ENCODE measurements around the gene TP53BP2. TPM values are rescaled to one million over a fixed set of nuclear protein-coding genes. Genes with fewer than 3 reads are reported as not detected.
"Not testable (repeated sequence)": the region's sequence is repeated elsewhere in the genome, so short reads cannot be mapped to it uniquely, and the experiment has no call there.

The TP53BP2 gene
- total RNA-seq, 2 donors from 2014 or later: 53.6 to 59.8 TPM

DNA sequence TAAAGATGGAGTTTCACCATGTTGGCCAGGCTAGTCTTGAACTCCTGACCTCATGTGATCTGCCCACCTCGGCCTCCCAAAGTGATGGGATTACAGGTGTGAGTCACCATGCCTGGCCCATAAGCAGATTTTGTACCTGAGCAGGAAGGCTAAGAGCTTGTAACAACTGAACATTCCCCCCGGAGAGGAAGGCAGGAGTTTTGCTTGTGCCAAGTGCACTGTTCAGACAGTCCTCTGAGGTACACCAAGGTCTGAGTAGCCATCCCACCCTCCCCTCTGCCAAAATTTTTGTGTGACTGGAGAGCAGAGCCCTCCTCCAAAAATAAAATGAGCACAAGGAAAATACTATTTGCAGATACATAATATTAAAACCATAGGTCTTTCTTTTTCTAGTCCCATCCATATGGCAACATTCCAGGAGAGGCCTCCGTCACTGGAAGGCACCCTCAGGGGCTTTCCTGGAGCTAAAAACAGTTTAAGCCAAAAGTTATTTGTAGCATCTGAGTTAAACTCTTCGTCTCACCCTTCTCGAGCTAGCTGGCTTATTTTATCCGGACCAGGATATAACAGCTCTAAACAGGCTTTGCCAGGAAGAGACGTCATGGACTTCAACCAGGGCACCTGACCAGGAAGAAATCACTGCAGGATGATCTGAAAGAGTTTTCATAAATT is 106.2 kb downstream of the TP53BP2 start:
- H3K27ac ChIP-seq (ENCODE audit: low read depth, low read length): no peak overlapping the region
- Mint-ChIP-seq H3K9me3 (no peaks in the 10 kb centered on the region), H3K27me3 (ENCODE audit: insufficient read depth) (peaks cover 2% of the 10 kb centered on the region), H3K36me3 (ENCODE audit: low read depth) (peaks cover 13% of the 10 kb centered on the region), H3K4me3 (no peak overlapping the region), H3K4me1 (peaks cover 17% of the 10 kb centered on the region), H3K27ac (peak overlapping the region; percentile 64)
- no peaks in the 10 kb centered on the region for H3K27me3 ChIP-seq (ENCODE audit: control insufficient read depth, insufficient read depth, low read length, poor library complexity, severe bottlenecking)
- TF ChIP-seq, protein P1, sequence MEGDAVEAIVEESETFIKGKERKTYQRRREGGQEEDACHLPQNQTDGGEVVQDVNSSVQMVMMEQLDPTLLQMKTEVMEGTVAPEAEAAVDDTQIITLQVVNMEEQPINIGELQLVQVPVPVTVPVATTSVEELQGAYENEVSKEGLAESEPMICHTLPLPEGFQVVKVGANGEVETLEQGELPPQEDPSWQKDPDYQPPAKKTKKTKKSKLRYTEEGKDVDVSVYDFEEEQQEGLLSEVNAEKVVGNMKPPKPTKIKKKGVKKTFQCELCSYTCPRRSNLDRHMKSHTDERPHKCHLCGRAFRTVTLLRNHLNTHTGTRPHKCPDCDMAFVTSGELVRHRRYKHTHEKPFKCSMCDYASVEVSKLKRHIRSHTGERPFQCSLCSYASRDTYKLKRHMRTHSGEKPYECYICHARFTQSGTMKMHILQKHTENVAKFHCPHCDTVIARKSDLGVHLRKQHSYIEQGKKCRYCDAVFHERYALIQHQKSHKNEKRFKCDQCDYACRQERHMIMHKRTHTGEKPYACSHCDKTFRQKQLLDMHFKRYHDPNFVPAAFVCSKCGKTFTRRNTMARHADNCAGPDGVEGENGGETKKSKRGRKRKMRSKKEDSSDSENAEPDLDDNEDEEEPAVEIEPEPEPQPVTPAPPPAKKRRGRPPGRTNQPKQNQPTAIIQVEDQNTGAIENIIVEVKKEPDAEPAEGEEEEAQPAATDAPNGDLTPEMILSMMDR (conservative IDR thresholded peaks at IDR 0.05): no peak
- no peak overlapping the region for H3K9ac ChIP-seq (ENCODE audit: extremely low read depth, low read length, poor library complexity, severe bottlenecking)
- peaks cover 7% of the 10 kb centered on the region for H3K4me1 ChIP-seq (ENCODE audit: control insufficient read depth, insufficient read depth, low read length)
- 88 to 95% methylated on average over 7 of the region's 7 CpGs for WGBS, 2 experiments (ENCODE audit: insufficient coverage in 1 of 2, insufficient read length in 1 of 2)
- H3K36me3 ChIP-seq (ENCODE audit: control insufficient read depth, insufficient read depth, low read length): peaks cover 25% of the 10 kb centered on the region
- no peak overlapping the region for H3K4me3 ChIP-seq (ENCODE audit: low read length)
- H3K9me3 ChIP-seq (ENCODE audit: control insufficient read depth, low read length): no peaks in the 10 kb centered on the region
- DNase-seq: no peak

GRCh38 chr1:223738465-223739365 is 107.0 kb downstream of the TP53BP2 start:
- peaks cover 19% of the 10 kb centered on the region for H3K36me3 ChIP-seq (ENCODE audit: control insufficient read depth, insufficient read depth, low read length)
- TF ChIP-seq, protein P1 (conservative IDR thresholded peaks at IDR 0.05): no peak
- peaks cover 24% of the 10 kb centered on the region for H3K4me1 Mint-ChIP-seq
- no peak for DNase-seq
- H3K27ac Mint-ChIP-seq: peak overlapping the region; percentile 68
- H3K27me3 ChIP-seq (ENCODE audit: control insufficient read depth, insufficient read depth, low read length, poor library complexity, severe bottlenecking): no peaks in the 10 kb centered on the region
- H3K9ac ChIP-seq (ENCODE audit: extremely low read depth, low read length, poor library complexity, severe bottlenecking): no peak overlapping the region
- H3K9me3 Mint-ChIP-seq: no peaks in the 10 kb centered on the region
- H3K27me3 Mint-ChIP-seq (ENCODE audit: insufficient read depth): peaks cover 2% of the 10 kb centered on the region
- no peaks in the 10 kb centered on the region for H3K9me3 ChIP-seq (ENCODE audit: control insufficient read depth, low read length)
- WGBS, 2 experiments (ENCODE audit: insufficient coverage in 1 of 2, insufficient read length in 1 of 2): 95% methylated on average over 4 to 14 of the region's 14 CpGs
- peaks cover 10% of the 10 kb centered on the region for H3K4me1 ChIP-seq (ENCODE audit: control insufficient read depth, insufficient read depth, low read length)
- H3K4me3 ChIP-seq (ENCODE audit: low read length): no peak overlapping the region
- H3K27ac ChIP-seq (ENCODE audit: low read depth, low read length): no peak overlapping the region
- no peak overlapping the region for H3K4me3 Mint-ChIP-seq
- H3K36me3 Mint-ChIP-seq (ENCODE audit: low read depth): peaks cover 5% of the 10 kb centered on the region

DNA sequence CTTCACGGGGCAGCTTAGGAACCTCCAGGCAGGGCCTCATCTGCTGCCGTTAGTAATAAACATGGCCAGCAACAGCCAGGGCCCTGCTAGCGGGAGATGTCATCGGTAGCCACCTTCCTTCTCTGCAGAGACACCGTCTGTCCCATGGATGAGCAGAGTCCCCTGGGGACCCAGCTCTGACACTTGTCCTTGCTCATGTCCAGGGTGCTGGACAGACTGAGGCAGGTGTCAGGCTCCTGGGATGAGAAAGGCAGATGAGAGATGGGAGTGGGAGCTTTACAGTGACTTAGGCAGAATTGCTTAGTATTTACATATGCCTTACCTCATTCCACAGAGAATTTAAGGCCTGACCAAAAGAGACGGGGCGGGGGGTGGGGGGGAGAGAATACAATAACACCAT is 108.4 kb downstream of the TP53BP2 start:
- H3K4me3 Mint-ChIP-seq: no peak overlapping the region
- H3K36me3 ChIP-seq (ENCODE audit: control insufficient read depth, insufficient read depth, low read length): peaks cover 19% of the 10 kb centered on the region
- no peak for DNase-seq
- no peaks in the 10 kb centered on the region for H3K9me3 ChIP-seq (ENCODE audit: control insufficient read depth, low read length)
- no peak overlapping the region for H3K4me3 ChIP-seq (ENCODE audit: low read length)
- no peaks in the 10 kb centered on the region for H3K9me3 Mint-ChIP-seq
- peaks cover 35% of the 10 kb centered on the region for H3K4me1 Mint-ChIP-seq
- no peaks in the 10 kb centered on the region for H3K27me3 ChIP-seq (ENCODE audit: control insufficient read depth, insufficient read depth, low read length, poor library complexity, severe bottlenecking)
- TF ChIP-seq, protein P1 (conservative IDR thresholded peaks at IDR 0.05): no peak
- H3K27ac ChIP-seq (ENCODE audit: low read depth, low read length): no peak overlapping the region
- H3K36me3 Mint-ChIP-seq (ENCODE audit: low read depth): peaks cover 5% of the 10 kb centered on the region
- peak overlapping the region; percentile 61 for H3K27ac Mint-ChIP-seq
- peaks cover 15% of the 10 kb centered on the region for H3K4me1 ChIP-seq (ENCODE audit: control insufficient read depth, insufficient read depth, low read length)
- H3K27me3 Mint-ChIP-seq (ENCODE audit: insufficient read depth): peaks cover 13% of the 10 kb centered on the region
- 90 to 98% methylated on average over 5 of the region's 7 CpGs for WGBS, 2 experiments (ENCODE audit: insufficient coverage in 1 of 2, insufficient read length in 1 of 2)
- no peak overlapping the region for H3K9ac ChIP-seq (ENCODE audit: extremely low read depth, low read length, poor library complexity, severe bottlenecking)

DNA sequence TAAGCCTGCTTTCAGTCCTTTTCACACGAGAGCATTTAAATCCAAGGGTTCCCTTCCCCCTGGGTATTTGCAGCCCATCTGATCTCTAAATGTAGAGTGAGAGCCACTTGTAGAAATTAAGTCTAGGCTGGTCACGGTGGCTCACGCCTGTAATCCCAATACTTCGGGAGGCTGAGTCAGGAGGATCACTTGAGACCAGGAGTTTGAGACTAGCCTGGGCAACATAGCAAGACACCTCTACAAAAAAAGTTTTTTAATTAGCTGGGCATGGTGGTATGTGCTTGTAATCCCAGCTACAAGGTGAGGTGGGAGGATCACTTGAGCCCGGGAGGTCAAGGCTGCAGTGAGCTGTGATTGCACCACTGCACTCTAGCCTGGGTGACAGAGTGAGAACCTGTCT is 109.1 kb downstream of the TP53BP2 start:
- H3K4me3 ChIP-seq (ENCODE audit: low read length); H3K9me3 Mint-ChIP-seq; DNase-seq; H3K9me3 ChIP-seq (ENCODE audit: control insufficient read depth, low read length); H3K27me3 ChIP-seq (ENCODE audit: control insufficient read depth, insufficient read depth, low read length, poor library complexity, severe bottlenecking); H3K36me3 Mint-ChIP-seq (ENCODE audit: low read depth); H3K4me3 Mint-ChIP-seq; H3K27ac ChIP-seq (ENCODE audit: low read depth, low read length); H3K9ac ChIP-seq (ENCODE audit: extremely low read depth, low read length, poor library complexity, severe bottlenecking); H3K27ac Mint-ChIP-seq: not testable (repeated sequence)
- peaks cover 20% of the 10 kb centered on the region for H3K27me3 Mint-ChIP-seq (ENCODE audit: insufficient read depth)
- Histone ChIP-seq H3K4me1 (ENCODE audit: control insufficient read depth, insufficient read depth, low read length) (peaks cover 15% of the 10 kb centered on the region), H3K36me3 (ENCODE audit: control insufficient read depth, insufficient read depth, low read length) (peaks cover 19% of the 10 kb centered on the region)
- peaks cover 35% of the 10 kb centered on the region for H3K4me1 Mint-ChIP-seq
- WGBS, 2 experiments (ENCODE audit: insufficient coverage in 1 of 2, insufficient read length in 1 of 2): 94 to 95% methylated on average over 5 of the region's 5 CpGs

Data from endodermal cell (in vitro differentiated cells).